ENCODE data around the gene DIRAS1.
"Not testable (repeated sequence)": the region's sequence is repeated elsewhere in the genome, so short reads cannot be mapped to it uniquely, and the experiment has no call there.

The DIRAS1 gene

GRCh38 chr19:2686360-2686759 is 34.8 kb downstream of the DIRAS1 start:
- DNase-seq, result peak in 8 of 10 donors; percentile 39 to 92 (median 58)
- intact Hi-C loops (cut with DNase I), result loop anchor here (5.0 kb wide), 1 partner anchor 34 kb away; no protein-coding TSS in a partner anchor

- DNase-seq, result peak in 1 of 10 donors; percentile 68
- intact Hi-C loops (cut with DNase I), result loop anchor here (5.0 kb wide), 1 partner anchor 33 kb away; no protein-coding TSS in a partner anchor
These were observed 35.9 kb downstream of the DIRAS1 start for GRCh38 chr19:2685204-2685704.

GRCh38 chr19:2683430-2684003 is 37.7 kb downstream of the DIRAS1 start:
- intact Hi-C loops (cut with DNase I), result no loop called here
- DNase-seq, result peak in 1 of 10 donors; percentile 17

GRCh38 chr19:2680808-2681207 is 40.4 kb downstream of the DIRAS1 start:
- intact Hi-C loops (cut with DNase I), result no loop called here

GRCh38 chr19:2679439-2679838 is 41.7 kb downstream of the DIRAS1 start:
- DNase-seq, result no peak
- intact Hi-C loops (cut with DNase I), result no loop called here

More at GRCh38 chr19:2680808-2681207, 40.4 kb downstream of the DIRAS1 start:
- no peak for DNase-seq

- intact Hi-C loops (cut with DNase I), result not testable (repeated sequence)
These were observed 42.2 kb downstream of the DIRAS1 start for GRCh38 chr19:2678948-2679347.

GRCh38 chr19:2678044-2678671 is 43.0 kb downstream of the DIRAS1 start:
- intact Hi-C loops (cut with DNase I), result no loop called here
- no peak for DNase-seq

More at GRCh38 chr19:2678948-2679347, 42.2 kb downstream of the DIRAS1 start:
- not testable (repeated sequence) for DNase-seq

GRCh38 chr19:2676823-2677222 is 44.3 kb downstream of the DIRAS1 start:
- intact Hi-C loops (cut with DNase I), result no loop called here
- DNase-seq, result peak in 1 of 10 donors; percentile 87

GRCh38 chr19:2675892-2676291 is 45.3 kb downstream of the DIRAS1 start:
- DNase-seq, result peak in 4 of 10 donors; percentile 21 to 92 (median 44)
- intact Hi-C loops (cut with DNase I), result no loop called here

GRCh38 chr19:2670217-2670616 is 51.0 kb downstream of the DIRAS1 start:
- DNase-seq, result no peak
- intact Hi-C loops (cut with DNase I), result no loop called here

- intact Hi-C loops (cut with DNase I), result no loop called here
- DNase-seq, result peak in 1 of 10 donors; percentile 18
These were observed 52.9 kb downstream of the DIRAS1 start for GRCh38 chr19:2668175-2668763.

GRCh38 chr19:2667349-2667748 is 53.8 kb downstream of the DIRAS1 start:
- DNase-seq; intact Hi-C loops (cut with DNase I): not testable (repeated sequence)

- no peak for DNase-seq
- intact Hi-C loops (cut with DNase I), result no loop called here
These were observed 54.7 kb downstream of the DIRAS1 start for GRCh38 chr19:2666344-2666994.

GRCh38 chr19:2665103-2665502 is 56.1 kb downstream of the DIRAS1 start:
- peak in 3 of 10 donors; percentile 37 to 89 (median 53) for DNase-seq

More at GRCh38 chr19:2665103-2665502, 56.1 kb downstream of the DIRAS1 start:
- intact Hi-C loops (cut with DNase I), result no loop called here

All from posterior cingulate gyrus (tissue), 11 donors.